ENCODE data around the gene MAML3.

GRCh38 chr4:139674875-139675550 lies 479.0 kb downstream of the MAML3 start:
- no peak for TF ChIP-seq MAX (IDR thresholded peaks at IDR 0.05)
- TF ChIP-seq EZH2 (conservative IDR thresholded peaks at IDR 0.05; ENCODE audit: low read depth, low read length) = no peak
- TF ChIP-seq MYC (CRISPR knock-in tag; IDR thresholded peaks at IDR 0.05; ENCODE audit: borderline replicate concordance) = no peak
- TF ChIP-seq KAT2B (IDR thresholded peaks at IDR 0.05; ENCODE audit: borderline replicate concordance, low read depth, low read length) = no peak
- TF ChIP-seq ZNF609 (CRISPR knock-in tag; IDR thresholded peaks at IDR 0.05; ENCODE audit: borderline replicate concordance) = no peak
- TF ChIP-seq CTCF (CRISPR knock-in tag; IDR thresholded peaks at IDR 0.05) = no peak

Measured in HepG2 (cell line).